Astrocyte (in vitro differentiated cells and primary cell): ENCODE measurements around the gene TEX52. TPM values are rescaled to one million over a fixed set of nuclear protein-coding genes. Genes with fewer than 3 reads are reported as not detected.

Source experiments
- DNase-seq: peaks from one replicate; pipeline ENCODE4 v3.0.0-alpha.2; 2010; ENCODE audit warnings: low read depth
- FAIRE-seq: peaks from 2 replicates; lab custom pipeline; 2011; peaks lifted over from hg19 to GRCh38; lab: Jason Lieb, UNC
- H2AFZ ChIP-seq: 2 replicates; pipeline ENCODE4 v1.6.0; 2012; ENCODE audit warnings: low read depth, low read length, inconsistent platforms
- H3K27ac ChIP-seq: 2 replicates; pipeline ENCODE4 v1.5.1; 2011; ENCODE audit warnings: low read depth, low read length, inconsistent platforms
- H3K27me3 ChIP-seq: 2 replicates; pipeline ENCODE4 v1.6.0; 2011; ENCODE audit warnings: low read length, inconsistent platforms; ENCODE audit not compliant: insufficient read depth
- H3K36me3 ChIP-seq: 2 replicates; pipeline ENCODE4 v1.5.1; 2011; ENCODE audit warnings: low read length, inconsistent platforms; ENCODE audit not compliant: insufficient read depth
- H3K4me1 ChIP-seq: 2 replicates; pipeline ENCODE4 v1.5.1; 2011; ENCODE audit warnings: low read length, inconsistent platforms; ENCODE audit not compliant: insufficient read depth
- H3K4me2 ChIP-seq: 2 replicates; pipeline ENCODE4 v1.6.0; 2012; ENCODE audit warnings: low read length, inconsistent platforms
- H3K4me3 ChIP-seq: 2 replicates; pipeline ENCODE4 v1.5.1; 2011; ENCODE audit warnings: low read depth, mild to moderate bottlenecking, low read length, inconsistent platforms; ENCODE audit not compliant: insufficient read depth
- H3K79me2 ChIP-seq: 2 replicates; pipeline ENCODE4 v1.6.0; 2012; ENCODE audit warnings: mild to moderate bottlenecking, low read length, inconsistent platforms; ENCODE audit not compliant: insufficient read depth
- H3K9ac ChIP-seq: 2 replicates; pipeline ENCODE4 v1.6.0; 2012; ENCODE audit warnings: mild to moderate bottlenecking, low read length, inconsistent platforms
- H3K9me3 ChIP-seq: 2 replicates; pipeline ENCODE4 v1.5.1; 2012; ENCODE audit warnings: low read depth, mild to moderate bottlenecking, low read length, inconsistent platforms; ENCODE audit not compliant: insufficient read depth
- H4K20me1 ChIP-seq: 2 replicates; pipeline ENCODE4 v1.6.0; 2012; ENCODE audit warnings: low read length, inconsistent platforms; ENCODE audit not compliant: insufficient read depth
- H3K27ac Mint-ChIP-seq: one replicate; pipeline ENCODE4 v1.8.0; 2021; ENCODE audit warnings: mild to moderate bottlenecking, mixed read lengths; ENCODE audit not compliant: unreplicated experiment
- H3K27me3 Mint-ChIP-seq: one replicate; pipeline ENCODE4 v1.8.0; 2021; ENCODE audit warnings: low read depth, mixed read lengths; ENCODE audit not compliant: unreplicated experiment
- H3K36me3 Mint-ChIP-seq: one replicate; pipeline ENCODE4 v1.8.0; 2021; ENCODE audit warnings: low read depth, mixed read lengths; ENCODE audit not compliant: unreplicated experiment
- H3K4me1 Mint-ChIP-seq: one replicate; pipeline ENCODE4 v1.8.0; 2021; ENCODE audit warnings: low read depth, mixed read lengths; ENCODE audit not compliant: unreplicated experiment
- H3K4me3 Mint-ChIP-seq: one replicate; pipeline ENCODE4 v1.8.0; 2021; ENCODE audit warnings: mild to moderate bottlenecking, moderate library complexity, mixed read lengths; ENCODE audit not compliant: unreplicated experiment
- H3K9me3 Mint-ChIP-seq: one replicate; pipeline ENCODE4 v1.8.0; 2021; ENCODE audit warnings: mild to moderate bottlenecking, mixed read lengths; ENCODE audit not compliant: unreplicated experiment
- CTCF ChIP-seq: IDR thresholded peaks from 2 replicates; pipeline ENCODE4 v1.5.1; 2011; ENCODE audit warnings: low read depth, mild to moderate bottlenecking, inconsistent platforms, low read length, moderate library complexity; ENCODE audit not compliant: insufficient read depth
- EZH2 ChIP-seq: IDR thresholded peaks from 2 replicates; pipeline ENCODE4 v1.6.1; 2012; ENCODE audit warnings: mild to moderate bottlenecking, low read length, inconsistent platforms; ENCODE audit not compliant: insufficient read depth
- total RNA-seq: library from RNA; stranded (reverse); gene quantifications from 2 replicates; pipeline ENCODE4 v1.2.1, GENCODE V29; 2021

The TEX52 gene
- total RNA-seq, 1 donor from 2014 or later: not detected

- Histone ChIP-seq H3K27ac (peak overlapping the region; percentile 77), H3K27me3 (no peaks in the 10 kb centered on the region), H3K9ac (peak overlapping the region; percentile 95), H3K79me2 (peaks cover 41% of the 10 kb centered on the region), H2AFZ (peak overlapping the region; percentile 93), H3K4me3 (peak overlapping the region; percentile 66), H3K36me3 (peaks cover 10% of the 10 kb centered on the region), H3K9me3 (no peaks in the 10 kb centered on the region), H4K20me1 (peaks cover 17% of the 10 kb centered on the region), H3K4me1 (peaks cover 10% of the 10 kb centered on the region), H3K4me2 (peak overlapping the region; percentile 90)
- Mint-ChIP-seq H3K27ac (peak overlapping the region; percentile 53), H3K27me3 (no peaks in the 10 kb centered on the region), H3K4me1 (peaks cover 14% of the 10 kb centered on the region), H3K36me3 (peaks cover 2% of the 10 kb centered on the region), H3K4me3 (peak overlapping the region; percentile 97), H3K9me3 (no peaks in the 10 kb centered on the region)
- FAIRE-seq (no peak), DNase-seq (no peak)
- no peak for TF ChIP-seq EZH2
- TF ChIP-seq CTCF: no peak
These were observed 33.2 kb upstream of the TEX52 start for GRCh38 chr12:2890001-2890387.

GRCh38 chr12:2886768-2887450 lies 30.1 kb upstream of the TEX52 start:
- peaks cover 4% of the 10 kb centered on the region for H3K4me1 ChIP-seq
- no peaks in the 10 kb centered on the region for H3K9me3 ChIP-seq
- Mint-ChIP-seq H3K27me3 (no peaks in the 10 kb centered on the region), H3K4me3 (no peak overlapping the region), H3K4me1 (peaks cover 4% of the 10 kb centered on the region), H3K9me3 (no peaks in the 10 kb centered on the region), H3K27ac (no peak overlapping the region), H3K36me3 (peaks cover 2% of the 10 kb centered on the region)
- no peaks in the 10 kb centered on the region for H3K27me3 ChIP-seq
- H3K79me2 ChIP-seq: peaks cover 27% of the 10 kb centered on the region
- TF ChIP-seq EZH2: no peak
- no peak for TF ChIP-seq CTCF
- FAIRE-seq (no peak), DNase-seq (no peak)
- peaks cover 7% of the 10 kb centered on the region for H4K20me1 ChIP-seq
- no peak overlapping the region for H3K4me2 ChIP-seq
- no peak overlapping the region for H3K9ac ChIP-seq
- H3K27ac ChIP-seq: no peak overlapping the region
- no peak overlapping the region for H2AFZ ChIP-seq
- peaks cover 10% of the 10 kb centered on the region for H3K36me3 ChIP-seq
- H3K4me3 ChIP-seq: no peak overlapping the region

- Histone ChIP-seq H3K4me3 (no peak overlapping the region), H3K36me3 (peaks cover 10% of the 10 kb centered on the region), H4K20me1 (peaks cover 7% of the 10 kb centered on the region), H3K9me3 (no peaks in the 10 kb centered on the region), H2AFZ (no peak overlapping the region), H3K4me2 (no peak overlapping the region), H3K27ac (no peak overlapping the region), H3K79me2 (peaks cover 37% of the 10 kb centered on the region), H3K9ac (no peak overlapping the region), H3K27me3 (no peaks in the 10 kb centered on the region), H3K4me1 (no peaks in the 10 kb centered on the region)
- FAIRE-seq (no peak), DNase-seq (no peak)
- no peaks in the 10 kb centered on the region for H3K4me1 Mint-ChIP-seq
- H3K27ac Mint-ChIP-seq: no peak overlapping the region
- no peaks in the 10 kb centered on the region for H3K27me3 Mint-ChIP-seq
- H3K36me3 Mint-ChIP-seq: peaks cover 2% of the 10 kb centered on the region
- TF ChIP-seq CTCF: no peak
- TF ChIP-seq EZH2: no peak
- H3K9me3 Mint-ChIP-seq: no peaks in the 10 kb centered on the region
- no peak overlapping the region for H3K4me3 Mint-ChIP-seq
These were observed 28.0 kb upstream of the TEX52 start for GRCh38 chr12:2884810-2885209.
